ENCODE data around the gene EFCAB12. TPM values are rescaled to one million over a fixed set of nuclear protein-coding genes. Genes with fewer than 3 reads are reported as not detected.
A peak's percentile ranks its signal among the peaks of the same experiment; 100 is the strongest.
"Not testable (repeated sequence)": the region's sequence is repeated elsewhere in the genome, so short reads cannot be mapped to it uniquely, and the experiment has no call there.

EFCAB12 gene
- total and polyA plus RNA-seq, 2 of the 13 experiments (the other 11 are each of a cell fraction or from before 2014, with no cell fraction given) = 0.31 to 2.4 TPM

GRCh38 chr3:129387487-129387886 is 40.9 kb downstream of the EFCAB12 start (continued):
- TF ChIP-seq ZNF687 (CRISPR knock-in tag; IDR thresholded peaks at IDR 0.05) = no peak

- CTCF ChIA-PET (ENCODE audit: low intra/inter-chr PET ratio, low total read pairs) = no interaction called here
- Histone ChIP-seq H3K4me1 (ENCODE audit: insufficient read depth, low read length) (peaks cover 45% of the 10 kb centered on the region), H3K36me3 (replicated peaks in 1 of 2; ENCODE audit: control insufficient read depth in 1 of 2, insufficient read depth in 2 of 2, low read length in 2 of 2) (peaks cover 5 to 25% of the 10 kb centered on the region in 2 experiments; a peak in 3 of 5 replicates), H3K27me3 (ENCODE audit: control insufficient read depth in 1 of 2, insufficient read depth in 2 of 2, low read length in 2 of 2) (no peaks in the 10 kb centered on the region), H2AFZ (ENCODE audit: low read length) (no peak overlapping the region), H3K79me2 (ENCODE audit: insufficient read depth, low read length) (no peaks in the 10 kb centered on the region), H3K4me2 (ENCODE audit: low read depth, low read length) (no peak overlapping the region), H3K4me3 (replicated peaks in 1 of 3; ENCODE audit: insufficient read depth in 1 of 3, low read depth in 2 of 3, low read length in 3 of 3) (no peak overlapping the region), H3K27ac (ENCODE audit: extremely low read length, insufficient read depth, low read length) (no peak overlapping the region), H3K9me3 (ENCODE audit: low read length) (no peaks in the 10 kb centered on the region), H3K9ac (ENCODE audit: insufficient read depth, low read depth, low read length) (no peak overlapping the region), H4K20me1 (ENCODE audit: insufficient read depth, low read length) (no peaks in the 10 kb centered on the region)
- POLR2A ChIA-PET = interaction anchor here (0.6 to 1.5 kb wide), 2 partner anchors 8 to 13 kb away, joined by 3 to 5 read pairs; no protein-coding TSS in a partner anchor
- ATAC-seq (no peak), DNase-seq (ENCODE audit: low spot score) (no peak), FAIRE-seq (no peak)
- intact Hi-C loops (cut with micrococcal nuclease; ENCODE audit: unreplicated experiment) = loop anchor here (10.0 kb wide), 1 partner anchor 238 kb away; no protein-coding TSS in a partner anchor
- 0 out of 2 replicates have a peak, but pooled peaks have one; percentile 56 for TF ChIP-seq PAF1 (CRISPR knock-in tag; IDR thresholded peaks at IDR 0.05)
- no peak for TF ChIP-seq MED1 (CRISPR knock-in tag; IDR thresholded peaks at IDR 0.05)
- in situ Hi-C loops (cut with HindIII; ENCODE audit: extremely low pct_ligation_motif_present, low pct_unique_long_range_greater_than_20kb) = no loop called here
- BruUV-seq (replicated peaks) = no TSS peak
- WGBS (ENCODE audit: low lambda C conversion rate) = 97% methylated on average over 8 of the region's 10 CpGs
Measured at GRCh38 chr3:129386984-129387383, 41.5 kb downstream of the EFCAB12 start.

- H3K9ac ChIP-seq (ENCODE audit: insufficient read depth, low read depth, low read length); DNase-seq (ENCODE audit: low spot score); H3K27me3 ChIP-seq (ENCODE audit: control insufficient read depth in 1 of 2, insufficient read depth in 2 of 2, low read length in 2 of 2); H2AFZ ChIP-seq (ENCODE audit: low read length); BruUV-seq (replicated peaks); POLR2A ChIA-PET; H3K9me3 ChIP-seq (ENCODE audit: low read length); CTCF ChIA-PET (ENCODE audit: low intra/inter-chr PET ratio, low total read pairs); ATAC-seq; in situ Hi-C loops (cut with HindIII; ENCODE audit: extremely low pct_ligation_motif_present, low pct_unique_long_range_greater_than_20kb); H3K79me2 ChIP-seq (ENCODE audit: insufficient read depth, low read length); H3K4me2 ChIP-seq (ENCODE audit: low read depth, low read length); FAIRE-seq; H3K4me3 ChIP-seq (replicated peaks in 1 of 3; ENCODE audit: insufficient read depth in 1 of 3, low read depth in 2 of 3, low read length in 3 of 3); H3K27ac ChIP-seq (ENCODE audit: extremely low read length, insufficient read depth, low read length); H4K20me1 ChIP-seq (ENCODE audit: insufficient read depth, low read length): not testable (repeated sequence)
- intact Hi-C loops (cut with micrococcal nuclease; ENCODE audit: unreplicated experiment) = loop anchor here (10.0 kb wide), 1 partner anchor 239 kb away; no protein-coding TSS in a partner anchor
- 92% methylated on average over 5 of the region's 8 CpGs for WGBS (ENCODE audit: low lambda C conversion rate)
- Histone ChIP-seq H3K36me3 (replicated peaks in 1 of 2; ENCODE audit: control insufficient read depth in 1 of 2, insufficient read depth in 2 of 2, low read length in 2 of 2) (peaks cover 2 to 13% of the 10 kb centered on the region in 2 experiments; a peak in 2 of 5 replicates), H3K4me1 (ENCODE audit: insufficient read depth, low read length) (peaks cover 30% of the 10 kb centered on the region)
Measured at GRCh38 chr3:129385507-129385906, 42.9 kb downstream of the EFCAB12 start.

Measured in HepG2 (cell line).